AG04450 (cell line): ENCODE measurements around the gene ALDH3A2. TPM values are rescaled to one million over a fixed set of nuclear protein-coding genes. Genes with fewer than 3 reads are reported as not detected.

ENCODE experiments used
- CTCF ChIA-PET: fragments of 300-600, 350-600 bp; formaldehyde crosslinking; extraction: SDS; loops from one replicate; lab custom pipeline; 2022; ENCODE audit warnings: antibody characterized with exemption, inconsistent platforms; lab: Charles Lee
- POLR2A ChIA-PET: fragments of 350-600 bp; formaldehyde crosslinking; extraction: SDS; loops from one replicate; lab custom pipeline; 2021; ENCODE audit warnings: antibody characterized with exemption, inconsistent platforms; lab: Yijun Ruan, JAX
- DNase-seq: peaks from one replicate; pipeline ENCODE4 v3.0.0-alpha.2; 2011; ENCODE audit warnings: low read depth, low spot score
- H3K27ac ChIP-seq: one replicate; pipeline ENCODE4 v1.5.1; 2012; ENCODE audit warnings: low read depth, low read length, control low read depth
- H3K27me3 ChIP-seq: one replicate; pipeline ENCODE4 v1.6.0; 2012; ENCODE audit warnings: low read length; ENCODE audit not compliant: control insufficient read depth, insufficient read depth
- H3K4me3 ChIP-seq: 2 replicates; pipeline ENCODE4 v1.5.1; 2011; ENCODE audit warnings: mild to moderate bottlenecking, low read depth, low read length, control low read depth
- H3K9me3 ChIP-seq: 2 replicates; pipeline ENCODE4 v1.5.1; 2012; ENCODE audit warnings: low read length; ENCODE audit not compliant: control insufficient read depth, insufficient read depth
- CTCF ChIP-seq: IDR thresholded peaks from 2 replicates; pipeline ENCODE4 v1.5.1; 2011; ENCODE audit warnings: low read depth, low read length, control low read depth, inconsistent platforms
- polyA plus RNA-seq: library from polyadenylated mRNA; depleted of rRNA; stranded (reverse); fragments of >200 nt; gene quantifications from 2 replicates; pipeline ENCODE4 v1.2.3, GENCODE V29; 2011

Gene ALDH3A2
- polyA plus RNA-seq, 1 experiment: 13.4 TPM

GRCh38 chr17:19652595-19652994 is 4.0 kb downstream of the ALDH3A2 start:
- Histone ChIP-seq H3K4me3 (no peak overlapping the region), H3K27me3 (no peaks in the 10 kb centered on the region), H3K27ac (no peak overlapping the region), H3K9me3 (peaks cover 10% of the 10 kb centered on the region; the same call in 1 of the 2 replicates)
- no peak for DNase-seq
- ChIA-PET POLR2A (no interaction called here), CTCF (interaction anchor here (0.9 to 1.0 kb wide), 2 partner anchors 114 to 290 kb away, joined by 3 to 4 read pairs; partner anchors contain the start of gene B9D1)
- no peak for TF ChIP-seq CTCF

DNA sequence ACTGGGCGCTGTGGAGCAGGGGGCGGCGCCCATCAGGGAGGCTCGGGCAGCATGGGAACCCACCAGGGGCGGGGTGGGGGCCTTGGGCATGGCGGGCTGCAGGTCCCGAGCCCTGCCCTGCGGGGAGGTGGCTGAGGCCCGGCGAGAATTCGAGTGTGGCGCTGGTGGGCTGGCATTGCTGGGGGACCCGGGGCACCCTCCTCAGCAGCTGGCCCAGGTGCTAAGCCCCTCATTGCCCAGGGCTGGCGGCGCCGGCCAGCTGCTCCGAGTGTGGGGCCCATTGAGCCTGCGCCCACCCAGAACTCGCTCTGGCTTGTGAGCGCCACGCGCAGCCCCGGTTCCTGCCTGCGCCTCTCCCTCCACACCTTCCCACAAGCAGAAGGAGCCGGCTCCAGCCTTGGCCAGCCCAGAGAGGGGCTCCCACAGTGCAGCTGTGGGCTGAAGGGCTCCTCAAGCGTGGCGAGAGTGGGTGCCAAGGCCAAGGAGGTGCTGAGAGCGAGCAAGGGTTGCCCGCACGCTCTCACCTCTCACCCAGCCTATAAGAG is 5.9 kb downstream of the ALDH3A2 start:
- H3K27ac ChIP-seq: no peak overlapping the region
- DNase-seq: no peak

DNA sequence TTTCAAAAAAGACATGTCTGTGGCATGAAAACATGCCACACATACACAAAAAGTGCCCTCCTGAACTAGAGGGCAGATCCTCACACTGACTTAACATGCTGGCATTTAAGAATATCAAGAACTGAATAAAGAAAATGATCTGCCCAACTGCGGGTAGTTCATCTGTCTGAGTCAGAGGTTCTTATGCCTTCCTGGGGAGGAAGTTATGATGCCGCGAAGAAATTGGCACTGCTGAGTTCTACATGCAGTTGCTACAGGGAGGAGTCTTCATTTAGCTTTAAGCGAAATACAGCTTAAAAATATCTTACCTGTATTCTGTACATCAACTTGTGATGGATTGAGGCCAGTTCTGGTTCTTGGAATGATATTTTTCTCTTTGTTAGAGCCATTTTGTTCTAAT is 6.3 kb downstream of the ALDH3A2 start:
- no peak overlapping the region for H3K4me3 ChIP-seq
- peaks cover 10% of the 10 kb centered on the region; the same call in 1 of the 2 replicates for H3K9me3 ChIP-seq
- H3K27me3 ChIP-seq: no peaks in the 10 kb centered on the region
- H3K27ac ChIP-seq: no peak overlapping the region
- DNase-seq: no peak
- ChIA-PET POLR2A (no interaction called here), CTCF (no interaction called here)
- TF ChIP-seq CTCF: no peak

More for the DNA sequence above, 5.9 kb downstream of the ALDH3A2 start:
- TF ChIP-seq CTCF: no peak
- no peak overlapping the region for H3K4me3 ChIP-seq
- CTCF ChIA-PET: no interaction called here
- no peaks in the 10 kb centered on the region for H3K27me3 ChIP-seq
- POLR2A ChIA-PET: no interaction called here
- H3K9me3 ChIP-seq: peaks cover 10% of the 10 kb centered on the region; the same call in 1 of the 2 replicates

DNA sequence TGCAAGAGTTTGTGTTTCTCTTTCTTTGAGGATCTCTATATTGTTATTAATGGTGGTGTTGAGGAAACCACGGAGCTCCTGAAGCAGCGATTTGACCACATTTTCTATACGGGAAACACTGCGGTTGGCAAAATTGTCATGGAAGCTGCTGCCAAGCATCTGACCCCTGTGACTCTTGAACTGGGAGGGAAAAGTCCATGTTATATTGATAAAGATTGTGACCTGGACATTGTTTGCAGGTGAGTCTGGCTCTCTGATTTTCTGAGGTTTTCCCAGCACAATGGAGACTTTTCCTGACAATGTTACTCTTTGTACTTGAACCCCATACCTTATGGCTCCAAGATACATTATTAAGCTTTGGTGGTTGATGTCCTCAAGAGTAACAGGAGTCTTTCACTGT is 7.8 kb downstream of the ALDH3A2 start:
- ChIA-PET CTCF (interaction anchor here (1.7 kb wide), 1 partner anchor 16 kb away, joined by 5 read pairs; no protein-coding TSS in a partner anchor), POLR2A (no interaction called here)
- H3K27me3 ChIP-seq: no peaks in the 10 kb centered on the region
- peaks cover 10% of the 10 kb centered on the region; the same call in 1 of the 2 replicates for H3K9me3 ChIP-seq
- no peak overlapping the region for H3K4me3 ChIP-seq
- no peak for DNase-seq
- H3K27ac ChIP-seq: no peak overlapping the region
- TF ChIP-seq CTCF: no peak

DNA sequence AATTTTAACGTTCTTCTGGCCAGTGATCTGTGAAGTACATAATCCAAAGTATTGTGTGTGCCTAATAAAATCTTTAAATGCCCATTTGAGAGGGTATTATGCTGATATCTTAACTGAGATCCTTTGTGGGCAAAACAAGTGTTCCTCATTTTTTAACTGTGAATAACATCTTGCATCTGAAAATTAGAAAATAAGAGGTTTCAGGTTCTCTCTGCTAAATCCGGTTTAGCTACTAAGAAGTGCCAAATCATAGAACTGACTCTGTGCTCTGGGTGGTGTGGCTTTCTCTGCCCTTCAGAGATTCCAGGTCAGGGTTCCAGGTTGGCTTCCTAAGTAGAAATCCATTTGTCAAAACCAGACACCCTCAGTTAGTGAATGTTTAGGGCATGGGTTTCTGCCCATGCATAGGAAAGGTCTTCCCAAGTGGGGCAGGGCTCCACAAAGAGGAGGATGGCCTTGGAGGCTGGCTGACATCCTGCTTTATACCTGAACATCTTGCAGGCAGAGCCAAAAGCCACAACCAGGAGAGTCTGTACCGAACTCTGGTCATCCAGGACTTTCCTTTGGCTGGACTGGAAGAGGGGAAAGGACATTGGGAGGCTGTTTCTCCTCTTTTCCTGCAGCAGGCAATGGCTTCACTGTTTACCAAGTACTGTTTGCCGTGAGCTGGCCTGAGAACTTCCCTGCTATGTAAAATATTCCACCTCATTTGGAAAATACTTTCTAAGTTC is 8.5 kb downstream of the ALDH3A2 start:
- POLR2A ChIA-PET: no interaction called here
- Histone ChIP-seq H3K4me3 (no peak overlapping the region), H3K27me3 (no peaks in the 10 kb centered on the region), H3K9me3 (peaks cover 10% of the 10 kb centered on the region; the same call in 1 of the 2 replicates), H3K27ac (no peak overlapping the region)
- TF ChIP-seq CTCF: no peak
- CTCF ChIA-PET: interaction anchor here (1.7 kb wide), 1 partner anchor 15 kb away, joined by 5 read pairs; no protein-coding TSS in a partner anchor
- DNase-seq: no peak
